Lower leg skin (tissue), 3 donors: Measurements from ENCODE around the gene TFRC.

Experiments used
- POLR2A ChIP-seq, 2 donors: fragments of 450-650 bp; IDR thresholded peaks; one replicate each; pipeline ENCODE4 v1.6.1; 2016 to 2017; ENCODE audit warnings: antibody characterized with exemption in 2 of 2, mild to moderate bottlenecking in 1 of 2, moderate library complexity in 1 of 2
- TF ChIP-seq, protein P1 (sequence below), 3 donors: fragments of 450-650 bp; IDR thresholded peaks; one replicate each; pipeline ENCODE4 v1.5.1; 2016; ENCODE audit warnings: antibody characterized with exemption in 3 of 3, mild to moderate bottlenecking in 3 of 3, moderate library complexity in 2 of 3

DNA sequence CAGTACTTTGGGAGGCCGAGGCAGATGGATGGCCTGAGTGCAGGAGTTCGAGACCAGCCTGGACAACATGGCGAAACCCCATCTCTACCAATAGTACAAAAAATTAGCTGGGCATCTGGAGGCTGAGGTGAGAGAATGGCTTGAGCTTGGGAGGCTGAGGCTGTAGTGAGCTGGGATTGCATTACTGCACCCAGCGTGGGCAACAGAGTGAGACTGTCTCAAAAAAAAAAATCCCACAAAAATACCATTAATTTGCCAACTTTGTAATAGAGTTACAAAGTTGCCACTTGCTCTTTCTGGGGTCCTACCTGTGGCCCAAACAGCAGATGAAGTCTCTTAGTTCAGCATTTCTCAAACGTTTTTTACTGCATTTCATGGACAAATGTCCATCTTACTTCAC, 6.0 kb upstream of the TFRC start:
- TF ChIP-seq, protein P1, sequence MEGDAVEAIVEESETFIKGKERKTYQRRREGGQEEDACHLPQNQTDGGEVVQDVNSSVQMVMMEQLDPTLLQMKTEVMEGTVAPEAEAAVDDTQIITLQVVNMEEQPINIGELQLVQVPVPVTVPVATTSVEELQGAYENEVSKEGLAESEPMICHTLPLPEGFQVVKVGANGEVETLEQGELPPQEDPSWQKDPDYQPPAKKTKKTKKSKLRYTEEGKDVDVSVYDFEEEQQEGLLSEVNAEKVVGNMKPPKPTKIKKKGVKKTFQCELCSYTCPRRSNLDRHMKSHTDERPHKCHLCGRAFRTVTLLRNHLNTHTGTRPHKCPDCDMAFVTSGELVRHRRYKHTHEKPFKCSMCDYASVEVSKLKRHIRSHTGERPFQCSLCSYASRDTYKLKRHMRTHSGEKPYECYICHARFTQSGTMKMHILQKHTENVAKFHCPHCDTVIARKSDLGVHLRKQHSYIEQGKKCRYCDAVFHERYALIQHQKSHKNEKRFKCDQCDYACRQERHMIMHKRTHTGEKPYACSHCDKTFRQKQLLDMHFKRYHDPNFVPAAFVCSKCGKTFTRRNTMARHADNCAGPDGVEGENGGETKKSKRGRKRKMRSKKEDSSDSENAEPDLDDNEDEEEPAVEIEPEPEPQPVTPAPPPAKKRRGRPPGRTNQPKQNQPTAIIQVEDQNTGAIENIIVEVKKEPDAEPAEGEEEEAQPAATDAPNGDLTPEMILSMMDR (IDR thresholded peaks at IDR 0.05): no peak
- no peak for TF ChIP-seq POLR2A (IDR thresholded peaks at IDR 0.05)
